GM12872 (cell line): ENCODE results near the gene ABO.
"Not testable (repeated sequence)": the region's sequence is repeated elsewhere in the genome, so short reads cannot be mapped to it uniquely, and the experiment has no call there.

ENCODE experiments used
- CTCF ChIP-seq: IDR thresholded peaks from 3 replicates; pipeline ENCODE4 v1.5.1; 2011; ENCODE audit warnings: low read depth, mild to moderate bottlenecking, low read length, moderate library complexity; ENCODE audit not compliant: insufficient read depth

ABO gene

GRCh38 chr9:133221177-133221809 is 53.7 kb downstream of the ABO start:
- no peak for TF ChIP-seq CTCF

GRCh38 chr9:133210609-133211008 is 64.4 kb downstream of the ABO start:
- TF ChIP-seq CTCF, result no peak

- no peak for TF ChIP-seq CTCF
These were observed 64.8 kb downstream of the ABO start for GRCh38 chr9:133210202-133210532.

GRCh38 chr9:133208880-133209300 is 66.1 kb downstream of the ABO start, which contains the start of gene OBP2B:
TSS of gene OBP2B (minus strand) at chr9:133209250. CDS start at chr9:133209199, 51 bp downstream.
- not testable (repeated sequence) for TF ChIP-seq CTCF

- TF ChIP-seq CTCF, result no peak
These were observed 67.3 kb downstream of the ABO start for GRCh38 chr9:133207540-133208170.

- TF ChIP-seq CTCF, result no peak
These were observed 67.9 kb downstream of the ABO start for GRCh38 chr9:133207021-133207531.

GRCh38 chr9:133205996-133206931 is 68.7 kb downstream of the ABO start:
- no peak for TF ChIP-seq CTCF
